ENCODE measurements around the gene DUS2.

Gene DUS2

GRCh38 chr16:68064791-68065365, 41.8 kb downstream of the DUS2 start:
- peak; percentile 87 for TF ChIP-seq CTCF (IDR thresholded peaks at IDR 0.05)

GRCh38 chr16:68065716-68066305, 42.7 kb downstream of the DUS2 start:
- TF ChIP-seq CTCF (IDR thresholded peaks at IDR 0.05) = no peak

GRCh38 chr16:68066763-68067162, 43.7 kb downstream of the DUS2 start:
- no peak for TF ChIP-seq CTCF (IDR thresholded peaks at IDR 0.05)

- no peak for TF ChIP-seq CTCF (IDR thresholded peaks at IDR 0.05)
These were observed 45.8 kb downstream of the DUS2 start for GRCh38 chr16:68068926-68069325.

GRCh38 chr16:68069511-68070248, 46.6 kb downstream of the DUS2 start:
- TF ChIP-seq CTCF (IDR thresholded peaks at IDR 0.05) = no peak

- no peak for TF ChIP-seq CTCF (IDR thresholded peaks at IDR 0.05)
These were observed 47.2 kb downstream of the DUS2 start for GRCh38 chr16:68070249-68070730.

- no peak for TF ChIP-seq CTCF (IDR thresholded peaks at IDR 0.05)
These were observed 47.9 kb downstream of the DUS2 start for GRCh38 chr16:68070806-68071517.

Data from LNCAP (cell line).